Neural progenitor cell (in vitro differentiated cells): ENCODE results near the gene MPP7.

Experiments used
- CTCF ChIP-seq: fragments of 200-600 bp; sonication (generic); IDR thresholded peaks from 2 replicates; pipeline ENCODE4 v1.5.1; 2017; ENCODE audit warnings: antibody characterized with exemption, mild to moderate bottlenecking
- EZH2 ChIP-seq: fragments of 200-600 bp; sonication (generic); IDR thresholded peaks from 2 replicates; pipeline ENCODE4 v1.6.1; 2017; ENCODE audit warnings: antibody characterized with exemption, mild to moderate bottlenecking, moderate library complexity

- no peak for TF ChIP-seq CTCF
- TF ChIP-seq EZH2, result no peak
Measured at GRCh38 chr10:28343252-28343651, 40.4 kb upstream of the MPP7 start.
